Globus pallidus (tissue), 1 donor: ENCODE results near the gene TSLP.

Experiments
- DNase-seq: peaks from one replicate; pipeline ENCODE4 v3.0.0-alpha.2; 2015; ENCODE audit warnings: low spot score

Gene TSLP

GRCh38 chr5:111071413-111071812 is at the start of gene TSLP:
Gene TSLP (plus strand): TSS chr5:111071713. CDS start chr5:111071891, 178 bp downstream.
- no peak for DNase-seq

- no peak for DNase-seq
These were observed 49.2 kb upstream of the TSLP start for GRCh38 chr5:111022301-111022700.

- DNase-seq: no peak
These were observed 42.6 kb upstream of the TSLP start for GRCh38 chr5:111028865-111029264.

GRCh38 chr5:111043712-111044506 is 27.6 kb upstream of the TSLP start:
- DNase-seq: no peak

GRCh38 chr5:111058064-111058463 is 13.4 kb upstream of the TSLP start:
- no peak for DNase-seq

GRCh38 chr5:111060169-111060568 is 11.3 kb upstream of the TSLP start:
- no peak for DNase-seq

GRCh38 chr5:111061618-111062017 is 9.9 kb upstream of the TSLP start:
- DNase-seq: no peak

GRCh38 chr5:111063709-111064322 is 7.7 kb upstream of the TSLP start:
- no peak for DNase-seq

- DNase-seq: no peak
These were observed 5.1 kb upstream of the TSLP start for GRCh38 chr5:111066261-111066938.

GRCh38 chr5:111068213-111068612 is 3.3 kb upstream of the TSLP start:
- DNase-seq: no peak

- no peak for DNase-seq
These were observed 1.7 kb upstream of the TSLP start for GRCh38 chr5:111069839-111070238.

GRCh38 chr5:111070272-111071134 is 1.0 kb upstream of the TSLP start:
- no peak for DNase-seq

- DNase-seq: no peak
These were observed 1.6 kb downstream of the TSLP start for GRCh38 chr5:111072949-111073682.

GRCh38 chr5:111074244-111074643 is 2.7 kb downstream of the TSLP start:
- no peak for DNase-seq

GRCh38 chr5:111075520-111075919 is 4.0 kb downstream of the TSLP start:
- DNase-seq: no peak

- no peak for DNase-seq
These were observed 4.6 kb downstream of the TSLP start for GRCh38 chr5:111076091-111076490.

- no peak for DNase-seq
These were observed 6.2 kb downstream of the TSLP start for GRCh38 chr5:111077678-111078077.

GRCh38 chr5:111079846-111080245 is 8.3 kb downstream of the TSLP start:
- no peak for DNase-seq

- no peak for DNase-seq
These were observed 11.8 kb downstream of the TSLP start for GRCh38 chr5:111083323-111083722.

GRCh38 chr5:111092062-111092853 is 20.7 kb downstream of the TSLP start, which contains the start of gene WDR36:
Gene WDR36 (plus strand): TSS chr5:111092348. CDS start chr5:111092457, 109 bp downstream.
- peak; percentile 86 for DNase-seq
